ENCODE results near the gene MAD2L1BP.

DNA sequence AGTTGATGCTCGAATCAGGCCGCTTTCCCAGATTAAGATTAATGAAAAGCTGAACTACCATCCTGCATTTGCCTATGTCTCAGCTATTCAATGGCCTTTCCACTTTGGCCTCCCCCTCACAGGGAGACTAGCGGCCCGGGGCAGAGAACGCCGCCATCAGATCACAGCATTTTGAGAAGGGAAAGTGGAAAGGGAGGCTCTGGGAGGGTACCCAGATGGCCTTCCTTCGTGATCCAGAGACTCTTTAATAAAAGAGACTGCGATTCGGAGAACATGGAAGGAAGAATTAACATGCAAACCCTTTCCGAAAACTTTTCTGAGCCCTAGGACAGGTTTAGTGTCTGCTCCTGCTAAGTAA is 51.4 kb downstream of the MAD2L1BP start:
- no peak for TF ChIP-seq POLR2A (IDR thresholded peaks at IDR 0.05; ENCODE audit: insufficient read depth in 1 of 2, low read depth in 2 of 2, low read length in 2 of 2)
- TF ChIP-seq RNF2 (conservative IDR thresholded peaks at IDR 0.05; ENCODE audit: low read depth) = no peak
- TF ChIP-seq, protein P1, sequence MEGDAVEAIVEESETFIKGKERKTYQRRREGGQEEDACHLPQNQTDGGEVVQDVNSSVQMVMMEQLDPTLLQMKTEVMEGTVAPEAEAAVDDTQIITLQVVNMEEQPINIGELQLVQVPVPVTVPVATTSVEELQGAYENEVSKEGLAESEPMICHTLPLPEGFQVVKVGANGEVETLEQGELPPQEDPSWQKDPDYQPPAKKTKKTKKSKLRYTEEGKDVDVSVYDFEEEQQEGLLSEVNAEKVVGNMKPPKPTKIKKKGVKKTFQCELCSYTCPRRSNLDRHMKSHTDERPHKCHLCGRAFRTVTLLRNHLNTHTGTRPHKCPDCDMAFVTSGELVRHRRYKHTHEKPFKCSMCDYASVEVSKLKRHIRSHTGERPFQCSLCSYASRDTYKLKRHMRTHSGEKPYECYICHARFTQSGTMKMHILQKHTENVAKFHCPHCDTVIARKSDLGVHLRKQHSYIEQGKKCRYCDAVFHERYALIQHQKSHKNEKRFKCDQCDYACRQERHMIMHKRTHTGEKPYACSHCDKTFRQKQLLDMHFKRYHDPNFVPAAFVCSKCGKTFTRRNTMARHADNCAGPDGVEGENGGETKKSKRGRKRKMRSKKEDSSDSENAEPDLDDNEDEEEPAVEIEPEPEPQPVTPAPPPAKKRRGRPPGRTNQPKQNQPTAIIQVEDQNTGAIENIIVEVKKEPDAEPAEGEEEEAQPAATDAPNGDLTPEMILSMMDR (CRISPR knock-in tag; IDR thresholded peaks at IDR 0.05) = no peak
- TF ChIP-seq, protein P2, sequence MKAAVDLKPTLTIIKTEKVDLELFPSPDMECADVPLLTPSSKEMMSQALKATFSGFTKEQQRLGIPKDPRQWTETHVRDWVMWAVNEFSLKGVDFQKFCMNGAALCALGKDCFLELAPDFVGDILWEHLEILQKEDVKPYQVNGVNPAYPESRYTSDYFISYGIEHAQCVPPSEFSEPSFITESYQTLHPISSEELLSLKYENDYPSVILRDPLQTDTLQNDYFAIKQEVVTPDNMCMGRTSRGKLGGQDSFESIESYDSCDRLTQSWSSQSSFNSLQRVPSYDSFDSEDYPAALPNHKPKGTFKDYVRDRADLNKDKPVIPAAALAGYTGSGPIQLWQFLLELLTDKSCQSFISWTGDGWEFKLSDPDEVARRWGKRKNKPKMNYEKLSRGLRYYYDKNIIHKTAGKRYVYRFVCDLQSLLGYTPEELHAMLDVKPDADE (CRISPR knock-in tag; IDR thresholded peaks at IDR 0.05) = no peak
